Prostate gland (tissue), 2 donors: Measurements from ENCODE around the gene PTGER4. TPM values are rescaled to one million over a fixed set of nuclear protein-coding genes. Genes with fewer than 3 reads are reported as not detected.

Experiments used
- DNase-seq: peaks from one replicate; pipeline ENCODE4 v3.0.0-alpha.2; 2019; ENCODE audit warnings: low spot score
- H3K27ac ChIP-seq, 2 donors: fragments of 200-600 bp; sonication (generic); 2 replicates each; pipeline ENCODE4 v1.5.1; 2017 to 2019
- H3K27me3 ChIP-seq: fragments of 200-600 bp; sonication (generic); replicated peaks from 2 replicates; pipeline ENCODE4 v1.5.1; 2019; ENCODE audit not compliant: insufficient read depth
- H3K36me3 ChIP-seq, 2 donors: fragments of 200-600 bp; sonication (generic); 1 replicate in 1 of 2; 2 replicates in 1 of 2; pipeline versions ENCODE4 v1.5.1 to v1.8.1; 2017 to 2019
- H3K4me1 ChIP-seq: fragments of 200-600 bp; sonication (generic); replicated peaks from 2 replicates; pipeline ENCODE4 v1.5.1; 2019
- H3K4me3 ChIP-seq, 2 donors: fragments of 200-600 bp; sonication (generic); 2 replicates each; pipeline ENCODE4 v1.5.1; 2017 to 2019
- H3K9me3 ChIP-seq: fragments of 200-600 bp; sonication (generic); 2 replicates; pipeline ENCODE4 v1.5.1; 2017
- CTCF ChIP-seq, 4 experiments: fragments of 200-600 bp in 2 of 4; fragments of 450-650 bp in 2 of 4; sonication (generic) in 2 of 4; IDR thresholded peaks; 1 replicate in 3 of 4; 2 replicates in 1 of 4; pipeline ENCODE4 v1.5.1; 2016 to 2019; ENCODE audit warnings: antibody characterized with exemption in 4 of 4, mild to moderate bottlenecking in 2 of 4, moderate library complexity in 2 of 4
- POLR2A ChIP-seq: fragments of 450-650 bp; IDR thresholded peaks from one replicate; pipeline ENCODE4 v1.6.1; 2016; ENCODE audit warnings: antibody characterized with exemption, mild to moderate bottlenecking
- POLR2AphosphoS5 ChIP-seq: sonication (generic); formaldehyde crosslinking; IDR thresholded peaks from one replicate; pipeline ENCODE4 v1.6.1; 2017; ENCODE audit warnings: antibody characterized with exemption
- WGBS: methylation state at CpG from one replicate; pipeline ENCODE4 v1.1.5; 2018; 5-methylcytosine and 5-hydroxymethylcytosine counted together
- intact Hi-C: fragments of 100-400 bp; cut with DNase I; formaldehyde crosslinking; loops from one replicate; pipeline ENCODE4 v1.14.2; 2022
- total RNA-seq, 2 donors: library from RNA; depleted of rRNA; stranded (reverse); fragments of >200 nt; gene quantifications; one replicate each; pipeline ENCODE4 v1.1.0, GENCODE V29; 2016

The PTGER4 gene
- total RNA-seq, 2 donors from 2014 or later, result 22.0 to 78.3 TPM

GRCh38 chr5:40685193-40685592, 5.5 kb downstream of the PTGER4 start:
- DNase-seq, result no peak
- Histone ChIP-seq H3K4me1 (peaks cover 17% of the 10 kb centered on the region), H3K9me3 (no peaks in the 10 kb centered on the region), H3K27ac (no peak overlapping the region), H3K36me3 (no peaks in the 10 kb centered on the region), H3K4me3 (no peak overlapping the region), H3K27me3 (peaks cover 2% of the 10 kb centered on the region)
- no peak for TF ChIP-seq POLR2A
- no peak for TF ChIP-seq CTCF (IDR thresholded peaks at IDR 0.05)
- no peak for TF ChIP-seq POLR2AphosphoS5
- intact Hi-C loops, result loop anchor here (5.0 kb wide), 3 partner anchors 738 to 1108 kb away; no protein-coding TSS in a partner anchor

- intact Hi-C loops, result loop anchor here (5.0 kb wide), 3 partner anchors 739 to 1109 kb away; no protein-coding TSS in a partner anchor
- H3K27me3 ChIP-seq, result peaks cover 2% of the 10 kb centered on the region
- WGBS, result 32% methylated on average over 1 of the region's 1 CpG
- no peak for TF ChIP-seq CTCF (IDR thresholded peaks at IDR 0.05)
- TF ChIP-seq POLR2AphosphoS5, result no peak
- no peak for TF ChIP-seq POLR2A
- DNase-seq, result no peak
- H3K4me3 ChIP-seq, result no peak overlapping the region
- no peaks in the 10 kb centered on the region for H3K36me3 ChIP-seq
- H3K4me1 ChIP-seq, result peaks cover 16% of the 10 kb centered on the region
- H3K27ac ChIP-seq, result no peak overlapping the region
- H3K9me3 ChIP-seq, result no peaks in the 10 kb centered on the region
Observed at GRCh38 chr5:40685976-40686486, 6.3 kb downstream of the PTGER4 start.

GRCh38 chr5:40687321-40687720, 7.6 kb downstream of the PTGER4 start:
- 44% methylated on average over 7 of the region's 7 CpGs for WGBS
- no peaks in the 10 kb centered on the region for H3K9me3 ChIP-seq
- no peak for DNase-seq
- TF ChIP-seq POLR2AphosphoS5 (no peak), CTCF (IDR thresholded peaks at IDR 0.05) (no peak), POLR2A (no peak)
- H3K4me1 ChIP-seq, result peaks cover 10% of the 10 kb centered on the region
- intact Hi-C loops, result loop anchor here (5.0 kb wide), 3 partner anchors 740 to 1110 kb away; no protein-coding TSS in a partner anchor
- no peak overlapping the region for H3K4me3 ChIP-seq
- no peaks in the 10 kb centered on the region for H3K27me3 ChIP-seq
- H3K36me3 ChIP-seq, result no peaks in the 10 kb centered on the region
- H3K27ac ChIP-seq, result no peak overlapping the region

GRCh38 chr5:40688127-40688761, 8.5 kb downstream of the PTGER4 start:
- TF ChIP-seq CTCF (IDR thresholded peaks at IDR 0.05), result peak; percentile 70 to 95 (median 86)
- TF ChIP-seq POLR2AphosphoS5, result peak; percentile 35
- no peak for TF ChIP-seq POLR2A
- DNase-seq, result peak; percentile 82
- no peak overlapping the region for H3K27ac ChIP-seq
- no peak overlapping the region for H3K4me3 ChIP-seq
- intact Hi-C loops, result loop anchor here (5.0 kb wide), 3 partner anchors 741 to 1111 kb away; no protein-coding TSS in a partner anchor
- H3K9me3 ChIP-seq, result no peaks in the 10 kb centered on the region
- no peaks in the 10 kb centered on the region for H3K36me3 ChIP-seq
- H3K4me1 ChIP-seq, result peaks cover 10% of the 10 kb centered on the region
- no peaks in the 10 kb centered on the region for H3K27me3 ChIP-seq
- WGBS, result 2% methylated on average over 8 of the region's 8 CpGs

GRCh38 chr5:40688996-40689395, 9.3 kb downstream of the PTGER4 start:
- no peak for TF ChIP-seq CTCF (IDR thresholded peaks at IDR 0.05)
- TF ChIP-seq POLR2A, result no peak
- TF ChIP-seq POLR2AphosphoS5, result no peak
- Histone ChIP-seq H3K4me3 (no peak overlapping the region), H3K27me3 (no peaks in the 10 kb centered on the region), H3K9me3 (no peaks in the 10 kb centered on the region), H3K36me3 (no peaks in the 10 kb centered on the region), H3K4me1 (peaks cover 10% of the 10 kb centered on the region), H3K27ac (no peak overlapping the region)
- DNase-seq, result no peak
- intact Hi-C loops, result loop anchor here (5.0 kb wide), 3 partner anchors 742 to 1112 kb away; no protein-coding TSS in a partner anchor
